Mesendoderm (in vitro differentiated cells): ENCODE measurements around the gene PCDH15. TPM values are rescaled to one million over a fixed set of nuclear protein-coding genes. Genes with fewer than 3 reads are reported as not detected.

ENCODE experiments used
- DNase-seq: peaks from one replicate; pipeline ENCODE4 v3.0.0; 2013
- H2AK5ac ChIP-seq: 2 replicates; pipeline ENCODE4 v1.6.1; 2013; ENCODE audit warnings: low read length, inconsistent platforms
- H2BK120ac ChIP-seq: 2 replicates; pipeline ENCODE4 v1.6.1; 2013; ENCODE audit warnings: low read depth, mild to moderate bottlenecking, low read length, moderate library complexity, mixed read lengths
- H2BK15ac ChIP-seq: replicated peaks from 2 replicates; pipeline ENCODE4 v1.6.1; 2013; ENCODE audit warnings: low read depth, mild to moderate bottlenecking, moderate library complexity
- H2BK5ac ChIP-seq: 2 replicates; pipeline ENCODE4 v1.6.1; 2013; ENCODE audit warnings: low read length, inconsistent platforms
- H3K18ac ChIP-seq: 2 replicates; pipeline ENCODE4 v1.6.1; 2013; ENCODE audit warnings: mild to moderate bottlenecking, low read length, mixed read lengths
- H3K23ac ChIP-seq: one replicate; pipeline ENCODE4 v1.6.1; 2013; ENCODE audit warnings: low read length
- H3K27ac ChIP-seq: 2 replicates; pipeline ENCODE4 v1.5.1; 2013; ENCODE audit warnings: low read depth, mild to moderate bottlenecking, inconsistent platforms, low read length, moderate library complexity
- H3K27me3 ChIP-seq: 2 replicates; pipeline ENCODE4 v1.6.1; 2013; ENCODE audit warnings: low read length, control low read depth, mild to moderate bottlenecking, inconsistent platforms; ENCODE audit not compliant: insufficient read depth, poor library complexity
- H3K36me3 ChIP-seq: 2 replicates; pipeline ENCODE4 v1.6.1; 2013; ENCODE audit warnings: low read length, inconsistent platforms; ENCODE audit not compliant: control insufficient read depth, insufficient read depth
- H3K4ac ChIP-seq: one replicate; pipeline ENCODE4 v1.6.1; 2013; ENCODE audit warnings: low read depth, mild to moderate bottlenecking, low read length, moderate library complexity
- H3K4me1 ChIP-seq: 2 replicates; pipeline ENCODE4 v1.6.1; 2013; ENCODE audit warnings: low read depth, low read length, inconsistent platforms; ENCODE audit not compliant: control insufficient read depth
- H3K4me2 ChIP-seq: 2 replicates; pipeline ENCODE4 v1.6.1; 2013; ENCODE audit warnings: low read length
- H3K4me3 ChIP-seq: 2 replicates; pipeline ENCODE4 v1.5.1; 2013; ENCODE audit warnings: mild to moderate bottlenecking, low read length
- H3K56ac ChIP-seq: one replicate; pipeline ENCODE4 v1.6.1; 2013; ENCODE audit warnings: low read length
- H3K79me1 ChIP-seq: 2 replicates; pipeline ENCODE4 v1.6.1; 2013; ENCODE audit warnings: low read length, inconsistent platforms
- H3K79me2 ChIP-seq: 2 replicates; pipeline ENCODE4 v1.6.1; 2013; ENCODE audit warnings: mild to moderate bottlenecking, low read length; ENCODE audit not compliant: control insufficient read depth, insufficient read depth
- H3K9ac ChIP-seq: 2 replicates; pipeline ENCODE4 v1.6.1; 2013; ENCODE audit warnings: low read length, inconsistent platforms
- H4K5ac ChIP-seq: one replicate; pipeline ENCODE4 v1.6.1; 2013; ENCODE audit warnings: low read length
- H4K8ac ChIP-seq: one replicate; pipeline ENCODE4 v1.6.1; 2013; ENCODE audit warnings: low read depth, mild to moderate bottlenecking, control low read depth, low read length, moderate library complexity
- WGBS: extraction: QIAGEN DNeasy Blood & Tissue Kit; methylation state at CpG from one replicate; pipeline ENCODE4 v1.1.7; 2013; ENCODE audit warnings: low lambda C conversion rate, missing lambda C conversion rate; ENCODE audit not compliant: insufficient coverage; ENCODE audit errors: extremely low coverage; 5-methylcytosine and 5-hydroxymethylcytosine counted together
- small RNA-seq: library from polyadenylated mRNA; stranded (forward); fragments of <200 nt; extraction: miRNeasy Mini kit (QIAGEN cat#:217004); gene quantifications from one replicate; pipeline ENCODE3, GENCODE V24; 2013; ENCODE audit not compliant: insufficient read depth

The PCDH15 gene

GRCh38 chr10:53770903-53771302 is 1030.1 kb downstream of the PCDH15 start:
- Histone ChIP-seq H3K4me1 (no peaks in the 10 kb centered on the region), H3K79me2 (no peaks in the 10 kb centered on the region), H2BK15ac (no peak overlapping the region), H3K27ac (no peak overlapping the region), H3K23ac (no peak overlapping the region), H2BK5ac (no peak overlapping the region), H3K79me1 (no peaks in the 10 kb centered on the region), H3K4me3 (no peak overlapping the region), H3K4ac (no peak overlapping the region), H3K27me3 (no peaks in the 10 kb centered on the region), H3K4me2 (no peak overlapping the region), H3K9ac (no peak overlapping the region), H4K8ac (no peak overlapping the region), H3K56ac (no peak overlapping the region), H3K36me3 (no peaks in the 10 kb centered on the region), H2BK120ac (no peak overlapping the region), H3K18ac (no peak overlapping the region), H2AK5ac (no peak overlapping the region), H4K5ac (no peak overlapping the region)
- no CpG with 5 or more reads among the region's 6 CpGs for WGBS
- DNase-seq = no peak

GRCh38 chr10:53765311-53765710 is 1035.7 kb downstream of the PCDH15 start:
- H2BK15ac ChIP-seq = no peak overlapping the region
- H3K23ac ChIP-seq = no peak overlapping the region
- no peaks in the 10 kb centered on the region for H3K36me3 ChIP-seq
- H2BK5ac ChIP-seq = no peak overlapping the region
- no peaks in the 10 kb centered on the region for H3K79me1 ChIP-seq
- H3K27me3 ChIP-seq = no peaks in the 10 kb centered on the region
- H3K4ac ChIP-seq = no peak overlapping the region
- H2BK120ac ChIP-seq = no peak overlapping the region
- H3K4me2 ChIP-seq = no peak overlapping the region
- no peak overlapping the region for H3K27ac ChIP-seq
- no CpG with 5 or more reads among the region's 1 CpG for WGBS
- no peak for DNase-seq
- no peak overlapping the region for H3K56ac ChIP-seq
- no peak overlapping the region for H3K18ac ChIP-seq
- H4K8ac ChIP-seq = no peak overlapping the region
- H3K79me2 ChIP-seq = no peaks in the 10 kb centered on the region
- no peak overlapping the region for H2AK5ac ChIP-seq
- H3K9ac ChIP-seq = no peak overlapping the region
- H4K5ac ChIP-seq = no peak overlapping the region
- no peaks in the 10 kb centered on the region for H3K4me1 ChIP-seq
- no peak overlapping the region for H3K4me3 ChIP-seq

DNA sequence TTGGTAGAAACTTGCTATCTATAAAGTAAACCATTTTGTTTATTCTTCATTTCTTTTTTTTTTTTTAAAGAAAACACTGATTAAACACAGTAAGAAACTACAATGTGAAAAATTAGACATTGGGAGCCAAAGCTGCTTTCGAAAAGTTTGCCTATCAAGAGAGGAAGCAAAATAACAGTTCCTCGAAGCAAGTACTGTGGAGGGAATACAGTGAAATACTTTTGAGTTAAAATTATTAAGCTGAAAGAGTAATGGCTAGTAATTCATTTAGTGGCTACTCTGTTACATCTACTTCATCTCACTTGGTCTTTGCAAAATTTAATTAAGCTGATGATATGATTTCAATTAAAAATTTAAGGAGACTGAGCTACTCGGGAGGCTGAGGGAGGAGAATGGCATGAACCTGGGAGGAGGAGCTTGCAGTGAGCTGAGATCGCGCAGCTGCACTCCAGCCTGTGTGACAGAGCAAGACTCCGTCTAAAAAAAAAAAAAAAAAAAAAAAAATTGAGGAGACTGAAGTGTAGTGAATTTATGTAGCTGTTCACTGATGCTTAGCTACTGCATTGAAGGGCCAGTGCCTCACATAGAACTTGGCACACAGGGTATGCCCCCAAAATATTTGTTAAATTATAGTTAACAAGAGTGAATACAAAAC is 1046.3 kb downstream of the PCDH15 start:
- H4K5ac ChIP-seq = no peak overlapping the region
- H3K56ac ChIP-seq = no peak overlapping the region
- no peak overlapping the region for H3K27ac ChIP-seq
- H3K4me3 ChIP-seq = no peak overlapping the region
- H3K23ac ChIP-seq = no peak overlapping the region
- H2BK120ac ChIP-seq = no peak overlapping the region
- no peak overlapping the region for H3K4me2 ChIP-seq
- no peaks in the 10 kb centered on the region for H3K4me1 ChIP-seq
- no peaks in the 10 kb centered on the region for H3K36me3 ChIP-seq
- no peak overlapping the region for H3K4ac ChIP-seq
- no peaks in the 10 kb centered on the region for H3K27me3 ChIP-seq
- H2BK15ac ChIP-seq = no peak overlapping the region
- H2BK5ac ChIP-seq = no peak overlapping the region
- no peaks in the 10 kb centered on the region for H3K79me1 ChIP-seq
- H3K18ac ChIP-seq = no peak overlapping the region
- peak; percentile 27 for DNase-seq
- H3K79me2 ChIP-seq = no peaks in the 10 kb centered on the region
- H4K8ac ChIP-seq = no peak overlapping the region
- H3K9ac ChIP-seq = no peak overlapping the region
- H2AK5ac ChIP-seq = no peak overlapping the region
- no CpG with 5 or more reads among the region's 6 CpGs for WGBS

Small RNA genes within 50 kb of the gene (small RNA-seq; reads per million reads assigned to genes)
- gene AL365496.1 = not detected
- 1,179 reads per million, percentile 99 among the genes with 10 or more reads in this experiment for gene MIR548F1
- not detected for gene RNU6-687P
